Measurements from ENCODE around the gene HLF.

The HLF gene

DNA sequence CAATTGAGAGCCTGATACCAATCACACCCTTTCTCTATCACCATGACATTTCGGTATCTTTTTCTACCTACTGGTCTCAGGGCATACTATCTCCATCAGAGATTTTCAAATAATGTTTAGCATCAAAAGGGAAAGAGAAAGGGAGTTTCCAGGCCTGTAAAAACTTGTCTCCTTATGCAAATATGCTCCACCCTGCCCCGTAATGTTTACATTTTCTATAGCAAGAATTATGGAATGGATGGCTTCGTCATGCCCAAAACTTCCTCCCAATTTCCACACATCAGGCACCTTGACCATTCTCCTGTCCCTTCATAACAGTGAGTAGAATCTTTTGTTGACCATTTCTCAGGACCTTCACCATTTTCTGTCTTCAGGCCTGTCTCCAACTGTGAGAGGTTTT, 30.9 kb upstream of the HLF start:
- TF ChIP-seq, protein P1, sequence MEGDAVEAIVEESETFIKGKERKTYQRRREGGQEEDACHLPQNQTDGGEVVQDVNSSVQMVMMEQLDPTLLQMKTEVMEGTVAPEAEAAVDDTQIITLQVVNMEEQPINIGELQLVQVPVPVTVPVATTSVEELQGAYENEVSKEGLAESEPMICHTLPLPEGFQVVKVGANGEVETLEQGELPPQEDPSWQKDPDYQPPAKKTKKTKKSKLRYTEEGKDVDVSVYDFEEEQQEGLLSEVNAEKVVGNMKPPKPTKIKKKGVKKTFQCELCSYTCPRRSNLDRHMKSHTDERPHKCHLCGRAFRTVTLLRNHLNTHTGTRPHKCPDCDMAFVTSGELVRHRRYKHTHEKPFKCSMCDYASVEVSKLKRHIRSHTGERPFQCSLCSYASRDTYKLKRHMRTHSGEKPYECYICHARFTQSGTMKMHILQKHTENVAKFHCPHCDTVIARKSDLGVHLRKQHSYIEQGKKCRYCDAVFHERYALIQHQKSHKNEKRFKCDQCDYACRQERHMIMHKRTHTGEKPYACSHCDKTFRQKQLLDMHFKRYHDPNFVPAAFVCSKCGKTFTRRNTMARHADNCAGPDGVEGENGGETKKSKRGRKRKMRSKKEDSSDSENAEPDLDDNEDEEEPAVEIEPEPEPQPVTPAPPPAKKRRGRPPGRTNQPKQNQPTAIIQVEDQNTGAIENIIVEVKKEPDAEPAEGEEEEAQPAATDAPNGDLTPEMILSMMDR (IDR thresholded peaks at IDR 0.05), result no peak
- no peaks in the 10 kb centered on the region for H3K9me3 ChIP-seq
- peaks cover 8 to 10% of the 10 kb centered on the region in 2 experiments for H3K4me1 ChIP-seq (ENCODE audit: control insufficient read depth in 1 of 2, insufficient read depth in 1 of 2, low read depth in 1 of 2, low read length in 1 of 2)
- no peak overlapping the region for H3K4me3 ChIP-seq (ENCODE audit: low read depth in 1 of 2, low read length in 1 of 2)
- peaks cover 32% of the 10 kb centered on the region for H3K27me3 ChIP-seq
- H3K27ac ChIP-seq, result no peak overlapping the region
- no peaks in the 10 kb centered on the region for H3K36me3 ChIP-seq

DNA sequence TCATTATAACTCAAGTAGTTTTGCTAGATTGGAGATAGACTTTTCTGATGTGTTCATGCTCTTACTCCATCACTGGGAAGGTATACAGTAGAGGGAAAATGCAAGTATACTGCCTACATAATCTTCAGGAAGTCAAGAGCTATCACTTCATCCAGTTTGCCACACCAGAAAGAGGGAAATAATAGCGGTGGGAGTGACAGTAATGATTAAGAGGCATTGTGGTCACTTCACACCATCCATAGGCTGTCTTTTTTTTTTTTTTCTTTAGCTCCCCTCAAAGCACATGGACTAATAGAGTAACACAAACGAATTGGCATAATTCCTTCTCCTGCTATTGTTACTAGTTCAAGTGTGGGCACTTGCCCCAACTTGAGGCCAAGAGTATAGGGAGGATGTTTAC, 28.4 kb upstream of the HLF start:
- peaks cover 8 to 12% of the 10 kb centered on the region in 2 experiments for H3K4me1 ChIP-seq (ENCODE audit: control insufficient read depth in 1 of 2, insufficient read depth in 1 of 2, low read depth in 1 of 2, low read length in 1 of 2)
- peaks cover 57% of the 10 kb centered on the region for H3K27me3 ChIP-seq
- H3K36me3 ChIP-seq, result no peaks in the 10 kb centered on the region
- H3K4me3 ChIP-seq (ENCODE audit: low read depth in 1 of 2, low read length in 1 of 2), result no peak overlapping the region
- H3K27ac ChIP-seq, result no peak overlapping the region
- H3K9me3 ChIP-seq, result no peaks in the 10 kb centered on the region
- TF ChIP-seq, protein P1 (IDR thresholded peaks at IDR 0.05), result no peak

- H3K27me3 ChIP-seq, result peaks cover 62% of the 10 kb centered on the region
- no peak overlapping the region for H3K27ac ChIP-seq
- H3K9me3 ChIP-seq, result no peaks in the 10 kb centered on the region
- no peaks in the 10 kb centered on the region for H3K36me3 ChIP-seq
- TF ChIP-seq, protein P1 (IDR thresholded peaks at IDR 0.05), result no peak
- peaks cover 8 to 12% of the 10 kb centered on the region in 2 experiments for H3K4me1 ChIP-seq (ENCODE audit: control insufficient read depth in 1 of 2, insufficient read depth in 1 of 2, low read depth in 1 of 2, low read length in 1 of 2)
- H3K4me3 ChIP-seq (ENCODE audit: low read depth in 1 of 2, low read length in 1 of 2), result no peak overlapping the region
Measured at GRCh38 chr17:55237268-55237667, 27.5 kb upstream of the HLF start.

- Histone ChIP-seq H3K4me1 (ENCODE audit: control insufficient read depth in 1 of 2, insufficient read depth in 1 of 2, low read depth in 1 of 2, low read length in 1 of 2) (peaks cover 8 to 12% of the 10 kb centered on the region in 2 experiments), H3K27ac (no peak overlapping the region), H3K27me3 (peaks cover 62% of the 10 kb centered on the region), H3K36me3 (no peaks in the 10 kb centered on the region), H3K4me3 (ENCODE audit: low read depth in 1 of 2, low read length in 1 of 2) (peak overlapping the region in 1 of 2 experiments; percentile 48), H3K9me3 (no peaks in the 10 kb centered on the region)
- TF ChIP-seq, protein P1 (IDR thresholded peaks at IDR 0.05), result no peak
Measured at GRCh38 chr17:55237841-55238178, 26.9 kb upstream of the HLF start.

- Histone ChIP-seq H3K27me3 (peaks cover 62% of the 10 kb centered on the region), H3K27ac (no peak overlapping the region), H3K4me1 (ENCODE audit: control insufficient read depth in 1 of 2, insufficient read depth in 1 of 2, low read depth in 1 of 2, low read length in 1 of 2) (peaks cover 8 to 12% of the 10 kb centered on the region in 2 experiments), H3K4me3 (ENCODE audit: low read depth in 1 of 2, low read length in 1 of 2) (peak overlapping the region in 1 of 2 experiments; percentile 48), H3K36me3 (no peaks in the 10 kb centered on the region), H3K9me3 (no peaks in the 10 kb centered on the region)
- TF ChIP-seq, protein P1 (IDR thresholded peaks at IDR 0.05), result no peak
Measured at GRCh38 chr17:55238179-55238930, 26.4 kb upstream of the HLF start.
